ENCODE results near the gene RAX. TPM values are rescaled to one million over a fixed set of nuclear protein-coding genes. Genes with fewer than 3 reads are reported as not detected.

RAX gene
- total and polyA plus RNA-seq, 4 donors, result 0.02 TPM; not detected in 3

- peaks cover 0 to 14% (median 2%) of the 10 kb centered on the region in 5 donors for H3K4me1 ChIP-seq (ENCODE audit: control insufficient read depth in 5 of 5, insufficient read depth in 5 of 5, low read length in 5 of 5)
- H3K4me3 ChIP-seq, result no peak overlapping the region
- H3K36me3 ChIP-seq (ENCODE audit: control insufficient read depth in 4 of 4, insufficient read depth in 4 of 4, low read length in 4 of 4), result no peaks in the 10 kb centered on the region
- ATAC-seq (ENCODE audit: insufficient read depth, low FRiP score), result no peak
- H3K27me3 ChIP-seq (ENCODE audit: control insufficient read depth in 3 of 3, insufficient read depth in 3 of 3, low read length in 2 of 3), result peaks cover 14 to 73% (median 63%) of the 10 kb centered on the region in 3 donors
- H3K27ac ChIP-seq (ENCODE audit: low read depth in 1 of 2, low read length in 1 of 2), result no peak overlapping the region
- DNase-seq, result peak; percentile 9 to 33 (median 31)
- peaks cover 0 to 6% (median 0%) of the 10 kb centered on the region in 4 donors for H3K9me3 ChIP-seq (ENCODE audit: control insufficient read depth in 4 of 4, insufficient read depth in 3 of 4, low read length in 3 of 4)
- H3K9ac ChIP-seq (ENCODE audit: insufficient read depth in 1 of 2, low read length in 2 of 2), result no peak overlapping the region
- no peak for TF ChIP-seq CTCF (IDR thresholded peaks at IDR 0.05; ENCODE audit: control extremely low read depth, extremely low read depth)
- WGBS, 2 donors, result 3% methylated on average over 33 to 46 of the region's 46 CpGs
These were observed 53.0 kb downstream of the RAX start for GRCh38 chr18:59220164-59220783.

GRCh38 chr18:59219672-59220163, 53.5 kb downstream of the RAX start, which contains the start of gene GRP:
Gene GRP, plus strand, starts transcription at chr18:59220158. Its CDS starts 108 bp downstream, at chr18:59220266.
- peak in 1 of 3 donors; percentile 11 for DNase-seq
- Histone ChIP-seq H3K4me3 (no peak within 1 kb of the TSS), H3K27ac (ENCODE audit: low read depth in 1 of 2, low read length in 1 of 2) (no peak within 1 kb of the TSS)

GRCh38 chr18:59218018-59218417, 55.2 kb downstream of the RAX start:
- no peak for TF ChIP-seq CTCF (IDR thresholded peaks at IDR 0.05; ENCODE audit: control extremely low read depth, extremely low read depth)
- 78 to 81% methylated on average over 6 of the region's 6 CpGs for WGBS, 2 donors
- H3K4me3 ChIP-seq, result no peak overlapping the region
- peaks cover 0 to 14% (median 2%) of the 10 kb centered on the region in 5 donors for H3K4me1 ChIP-seq (ENCODE audit: control insufficient read depth in 5 of 5, insufficient read depth in 5 of 5, low read length in 5 of 5)
- peaks cover 14 to 70% (median 53%) of the 10 kb centered on the region in 3 donors for H3K27me3 ChIP-seq (ENCODE audit: control insufficient read depth in 3 of 3, insufficient read depth in 3 of 3, low read length in 2 of 3)
- DNase-seq (no peak), ATAC-seq (ENCODE audit: insufficient read depth, low FRiP score) (no peak)
- H3K9me3 ChIP-seq (ENCODE audit: control insufficient read depth in 4 of 4, insufficient read depth in 3 of 4, low read length in 3 of 4), result peaks cover 0 to 6% (median 0%) of the 10 kb centered on the region in 4 donors
- H3K36me3 ChIP-seq (ENCODE audit: control insufficient read depth in 4 of 4, insufficient read depth in 4 of 4, low read length in 4 of 4), result no peaks in the 10 kb centered on the region
- H3K27ac ChIP-seq (ENCODE audit: low read depth in 1 of 2, low read length in 1 of 2), result no peak overlapping the region
- H3K9ac ChIP-seq (ENCODE audit: insufficient read depth in 1 of 2, low read length in 2 of 2), result no peak overlapping the region

More at GRCh38 chr18:59219672-59220163, 53.5 kb downstream of the RAX start, which contains the start of gene GRP:
- no peaks in the 10 kb centered on the region for H3K36me3 ChIP-seq (ENCODE audit: control insufficient read depth in 4 of 4, insufficient read depth in 4 of 4, low read length in 4 of 4)
- WGBS, 2 donors, result 1 to 4% methylated on average over 29 of the region's 29 CpGs
- H3K9me3 ChIP-seq (ENCODE audit: control insufficient read depth in 4 of 4, insufficient read depth in 3 of 4, low read length in 3 of 4), result peaks cover 0 to 6% (median 0%) of the 10 kb centered on the region in 4 donors
- no peak within 1 kb of the TSS for H3K9ac ChIP-seq (ENCODE audit: insufficient read depth in 1 of 2, low read length in 2 of 2)
- peaks cover 14 to 76% (median 63%) of the 10 kb centered on the region in 3 donors for H3K27me3 ChIP-seq (ENCODE audit: control insufficient read depth in 3 of 3, insufficient read depth in 3 of 3, low read length in 2 of 3)
- H3K4me1 ChIP-seq (ENCODE audit: control insufficient read depth in 5 of 5, insufficient read depth in 5 of 5, low read length in 5 of 5), result peaks cover 0 to 14% (median 2%) of the 10 kb centered on the region in 5 donors
- TF ChIP-seq CTCF (IDR thresholded peaks at IDR 0.05; ENCODE audit: control extremely low read depth, extremely low read depth), result no peak
- ATAC-seq (ENCODE audit: insufficient read depth, low FRiP score), result no peak

Other genes starting within 250 kb of the RAX start
- 100 to 1,000 TPM in 1 of 2 donors, 10 to 100 TPM in 1; 42.7 to 103 TPM for gene SEC11C, start 133.6 kb downstream of the RAX start, total RNA-seq
- gene SEC11C, start 133.6 kb downstream of the RAX start, polyA plus RNA-seq, result 10 to 100 TPM; 74.3 to 93.9 TPM
- 10 to 100 TPM in 1 of 2 donors, 1 to 10 TPM in 1; 4.0 to 40.8 TPM for gene GRP, start 53.3 kb downstream of the RAX start, total RNA-seq
- 1 to 10 TPM; 3.4 to 9.6 TPM for gene GRP, start 53.3 kb downstream of the RAX start, polyA plus RNA-seq
- gene CPLX4, start 45.2 kb upstream of the RAX start, total RNA-seq, result not detected
- gene CPLX4, start 45.2 kb upstream of the RAX start, polyA plus RNA-seq, result under 1 TPM in 1 of 2 donors, not detected in 1; 0.01 TPM
- 100 to 1,000 TPM in 1 of 2 donors, 10 to 100 TPM in 1; 93.5 to 108 TPM for gene LMAN1, start 85.8 kb upstream of the RAX start, total RNA-seq
- gene LMAN1, start 85.8 kb upstream of the RAX start, polyA plus RNA-seq, result 10 to 100 TPM; 18.9 to 40.8 TPM